Occipital lobe (tissue), 2 donors: Measurements from ENCODE around the gene SMPD1. TPM values are rescaled to one million over a fixed set of nuclear protein-coding genes. Genes with fewer than 3 reads are reported as not detected.
"Not testable (repeated sequence)": the region's sequence is repeated elsewhere in the genome, so short reads cannot be mapped to it uniquely, and the experiment has no call there.

Experiments
- DNase-seq: peaks from one replicate; lab custom pipeline; 2025; lab: John Stamatoyannopoulos, UW
- total RNA-seq: library from RNA; depleted of rRNA; stranded (reverse); fragments of >200 nt; gene quantifications from one replicate; pipeline ENCODE4 v1.2.3, GENCODE V29; 2014

The SMPD1 gene
- total RNA-seq, 1 donor from 2014 or later: 8.1 TPM

DNA sequence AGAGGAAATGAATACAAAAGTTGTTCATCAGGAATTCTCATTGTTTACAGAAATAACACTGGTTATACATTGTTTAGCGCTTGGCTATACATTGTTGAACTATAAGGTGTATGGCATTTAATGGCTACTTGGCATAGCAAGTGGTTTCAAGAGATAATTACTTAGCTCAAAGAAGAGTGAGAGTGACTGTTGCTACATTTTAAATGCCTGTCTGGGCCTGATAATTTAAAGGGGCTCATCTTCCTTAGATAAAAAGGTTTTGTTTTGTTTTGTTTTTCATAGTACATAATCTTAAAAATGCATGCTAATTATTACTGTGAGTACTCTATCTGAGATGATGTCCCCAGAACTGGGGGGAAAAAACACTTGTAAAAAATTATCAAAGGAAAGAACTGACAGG lies 1.5 kb upstream of the SMPD1 start:
- DNase-seq: no peak

DNA sequence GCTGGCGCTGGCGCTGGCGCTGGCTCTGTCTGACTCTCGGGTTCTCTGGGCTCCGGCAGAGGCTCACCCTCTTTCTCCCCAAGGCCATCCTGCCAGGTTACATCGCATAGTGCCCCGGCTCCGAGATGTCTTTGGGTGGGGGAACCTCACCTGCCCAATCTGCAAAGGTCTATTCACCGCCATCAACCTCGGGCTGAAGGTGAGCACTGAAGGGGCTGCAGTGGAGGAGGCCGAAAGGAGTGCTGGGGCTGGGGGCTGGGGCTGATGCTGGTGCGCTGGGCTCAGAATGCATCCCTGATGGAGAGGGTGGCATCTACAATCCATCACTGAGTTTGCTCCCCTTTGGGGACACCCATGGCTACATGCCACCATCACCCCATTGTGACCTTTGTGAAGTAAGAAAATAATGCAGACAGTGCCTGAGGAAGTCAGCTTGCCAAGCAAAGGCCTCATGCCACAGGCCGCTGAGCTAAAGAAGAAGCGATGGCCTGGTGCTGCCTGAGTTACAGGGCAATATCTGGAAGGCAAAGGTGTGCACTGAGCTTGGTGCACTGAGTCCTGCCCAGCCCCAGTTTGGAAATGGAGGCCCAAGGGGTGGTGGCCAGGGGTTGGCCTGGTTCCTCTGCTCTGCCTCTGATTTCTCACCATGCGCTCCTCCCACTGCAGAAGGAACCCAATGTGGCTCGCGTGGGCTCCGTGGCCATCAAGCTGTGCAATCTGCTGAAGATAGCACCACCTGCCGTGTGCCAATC lies 620 bp downstream of the SMPD1 start:
- no peak for DNase-seq

DNA sequence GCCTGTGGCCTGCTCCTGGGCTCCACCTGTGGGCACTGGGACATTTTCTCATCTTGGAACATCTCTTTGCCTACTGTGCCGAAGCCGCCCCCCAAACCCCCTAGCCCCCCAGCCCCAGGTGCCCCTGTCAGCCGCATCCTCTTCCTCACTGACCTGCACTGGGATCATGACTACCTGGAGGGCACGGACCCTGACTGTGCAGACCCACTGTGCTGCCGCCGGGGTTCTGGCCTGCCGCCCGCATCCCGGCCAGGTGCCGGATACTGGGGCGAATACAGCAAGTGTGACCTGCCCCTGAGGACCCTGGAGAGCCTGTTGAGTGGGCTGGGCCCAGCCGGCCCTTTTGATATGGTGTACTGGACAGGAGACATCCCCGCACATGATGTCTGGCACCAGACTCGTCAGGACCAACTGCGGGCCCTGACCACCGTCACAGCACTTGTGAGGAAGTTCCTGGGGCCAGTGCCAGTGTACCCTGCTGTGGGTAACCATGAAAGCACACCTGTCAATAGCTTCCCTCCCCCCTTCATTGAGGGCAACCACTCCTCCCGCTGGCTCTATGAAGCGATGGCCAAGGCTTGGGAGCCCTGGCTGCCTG lies 1.4 kb downstream of the SMPD1 start:
- DNase-seq: no peak

DNA sequence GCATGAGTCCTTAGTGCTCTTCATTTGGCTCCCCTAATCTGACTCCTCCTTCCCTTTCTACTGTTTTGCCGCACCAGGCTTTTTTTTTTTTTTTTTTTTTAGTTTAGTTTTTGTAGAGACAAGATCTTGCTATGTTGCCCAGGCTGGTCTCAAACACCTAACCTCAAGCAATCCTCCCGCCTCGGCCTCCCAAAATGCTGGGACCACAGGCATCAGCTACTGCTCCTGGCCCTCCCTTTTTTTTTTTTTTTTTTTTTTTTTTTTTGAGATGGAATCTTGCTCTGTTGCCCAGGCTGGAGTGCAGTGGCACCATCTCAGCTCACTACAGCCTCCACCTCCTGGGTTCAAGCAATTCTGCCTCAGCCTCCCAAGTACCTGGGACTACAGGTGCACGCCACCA lies 2.0 kb downstream of the SMPD1 start:
- DNase-seq: not testable (repeated sequence)

DNA sequence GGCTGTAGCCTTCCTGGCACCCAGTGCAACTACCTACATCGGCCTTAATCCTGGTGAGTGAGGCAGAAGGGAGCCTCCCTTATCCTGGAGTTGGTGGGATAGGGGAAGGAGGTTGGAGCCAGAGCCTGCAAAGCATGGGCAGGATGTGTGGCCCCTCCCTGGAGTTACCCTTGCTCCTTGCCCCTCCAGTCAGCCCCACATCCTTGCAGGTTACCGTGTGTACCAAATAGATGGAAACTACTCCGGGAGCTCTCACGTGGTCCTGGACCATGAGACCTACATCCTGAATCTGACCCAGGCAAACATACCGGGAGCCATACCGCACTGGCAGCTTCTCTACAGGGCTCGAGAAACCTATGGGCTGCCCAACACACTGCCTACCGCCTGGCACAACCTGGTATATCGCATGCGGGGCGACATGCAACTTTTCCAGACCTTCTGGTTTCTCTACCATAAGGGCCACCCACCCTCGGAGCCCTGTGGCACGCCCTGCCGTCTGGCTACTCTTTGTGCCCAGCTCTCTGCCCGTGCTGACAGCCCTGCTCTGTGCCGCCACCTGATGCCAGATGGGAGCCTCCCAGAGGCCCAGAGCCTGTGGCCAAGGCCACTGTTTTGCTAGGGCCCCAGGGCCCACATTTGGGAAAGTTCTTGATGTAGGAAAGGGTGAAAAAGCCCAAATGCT lies 3.9 kb downstream of the SMPD1 start:
- DNase-seq: no peak

DNA sequence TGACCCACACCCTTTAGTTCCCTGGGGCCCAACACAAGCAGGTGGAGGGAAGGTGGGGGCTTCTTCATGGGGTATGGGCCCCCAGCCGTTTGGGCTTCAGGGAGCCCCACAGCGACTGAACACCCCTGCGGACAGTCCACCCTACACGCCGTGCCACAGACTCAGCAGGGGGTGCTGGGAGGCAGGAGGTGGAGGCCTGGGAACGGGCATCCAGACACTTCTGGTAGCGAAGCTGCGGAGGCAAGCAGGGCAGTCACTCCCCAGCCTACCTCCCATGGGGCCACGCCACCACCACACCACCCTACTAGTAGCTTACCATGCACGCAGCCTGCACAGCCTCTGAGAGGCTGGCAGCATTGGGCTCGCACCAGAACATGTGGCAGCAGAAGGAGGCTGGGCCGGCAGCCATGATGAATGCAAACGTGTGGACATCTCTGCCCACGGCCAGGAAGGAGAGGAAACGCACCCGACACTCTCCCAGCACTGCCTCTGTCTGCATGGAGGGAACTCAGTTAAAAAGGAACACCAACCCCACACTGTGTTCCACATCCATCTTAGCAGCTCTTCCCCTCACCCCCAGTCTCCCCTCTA lies 5.3 kb downstream of the SMPD1 start:
- DNase-seq: peak; percentile 39

DNA sequence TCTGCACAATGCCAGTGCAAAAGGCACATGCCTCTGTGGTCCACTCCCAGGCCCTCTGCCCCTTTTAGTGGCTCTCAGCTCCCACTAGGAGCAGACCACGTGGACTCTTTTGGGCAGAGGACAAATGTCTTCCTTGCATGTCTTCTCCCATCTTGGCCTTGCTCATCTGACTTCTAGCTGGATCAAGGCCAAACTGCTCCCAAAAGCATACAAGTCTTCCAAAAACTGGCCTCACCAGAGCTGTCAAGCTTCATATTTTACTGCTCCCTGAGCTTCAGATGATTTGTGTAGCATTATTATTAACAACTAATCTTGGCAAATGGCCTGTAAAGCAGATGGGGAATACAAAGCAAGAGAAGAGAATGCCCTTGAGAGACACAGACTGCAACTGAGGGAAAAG lies 6.9 kb downstream of the SMPD1 start:
- no peak for DNase-seq

DNA sequence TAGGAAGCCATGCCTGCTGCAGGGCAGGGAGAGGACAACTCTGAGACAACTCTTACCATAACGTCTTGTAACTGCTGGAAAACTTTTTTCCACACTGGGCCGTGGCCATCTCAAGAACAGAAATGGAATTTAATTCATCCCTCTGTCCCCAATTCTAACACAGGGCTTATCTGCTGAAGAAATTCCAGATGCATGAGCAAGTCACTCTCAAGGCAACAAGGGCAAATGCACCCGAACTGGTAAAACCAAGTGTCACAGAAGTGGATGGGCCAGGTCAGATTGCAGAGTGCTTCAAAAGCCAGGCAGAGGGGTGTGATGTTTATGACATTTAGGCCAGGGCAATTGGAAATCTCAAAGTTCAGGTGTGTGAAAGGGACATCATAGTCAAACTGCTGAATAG lies 7.4 kb downstream of the SMPD1 start:
- DNase-seq: no peak

DNA sequence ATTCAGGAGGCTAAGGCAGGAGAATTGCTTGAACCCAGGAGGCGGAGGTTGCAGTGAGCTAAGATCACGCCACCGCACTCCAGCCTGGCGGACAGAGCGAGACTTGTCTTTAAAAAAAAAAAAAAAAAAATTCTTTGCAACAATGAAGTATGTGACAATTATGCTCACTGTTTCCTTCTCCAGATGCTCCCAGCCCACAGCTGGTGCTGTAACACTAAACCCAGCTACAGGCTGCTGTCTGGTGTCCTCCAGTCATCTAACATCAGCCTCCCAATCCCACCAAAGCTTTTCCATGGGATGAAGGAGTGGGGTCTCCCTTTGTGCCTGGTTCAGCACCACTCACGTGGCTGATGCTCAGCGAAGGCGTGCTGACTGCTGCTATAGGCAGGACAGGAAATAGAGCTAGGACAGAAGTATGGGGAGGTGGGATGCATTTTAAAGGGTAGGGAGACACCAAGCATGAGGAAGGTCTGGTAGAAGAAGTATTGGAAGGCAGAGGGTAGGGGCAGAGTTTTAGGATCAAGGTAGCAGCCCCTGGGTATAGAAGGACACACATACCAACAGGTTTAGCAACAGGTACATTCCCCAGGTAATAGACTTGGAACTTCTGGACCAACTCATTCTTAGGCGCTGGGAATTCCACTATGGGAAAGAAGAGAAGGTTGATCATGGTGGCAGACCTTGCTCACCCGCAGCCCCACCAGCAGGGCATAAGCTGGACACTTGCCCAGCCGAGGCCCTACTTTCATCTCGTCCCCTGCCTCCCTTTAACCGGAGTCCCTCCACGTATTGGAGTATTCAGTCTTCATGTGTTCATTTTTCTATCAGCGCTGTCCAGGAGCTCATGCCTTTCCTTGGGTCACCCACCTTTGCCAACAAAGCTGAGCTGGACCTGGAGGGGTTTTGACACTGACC lies 10.4 kb downstream of the SMPD1 start:
- no peak for DNase-seq

DNA sequence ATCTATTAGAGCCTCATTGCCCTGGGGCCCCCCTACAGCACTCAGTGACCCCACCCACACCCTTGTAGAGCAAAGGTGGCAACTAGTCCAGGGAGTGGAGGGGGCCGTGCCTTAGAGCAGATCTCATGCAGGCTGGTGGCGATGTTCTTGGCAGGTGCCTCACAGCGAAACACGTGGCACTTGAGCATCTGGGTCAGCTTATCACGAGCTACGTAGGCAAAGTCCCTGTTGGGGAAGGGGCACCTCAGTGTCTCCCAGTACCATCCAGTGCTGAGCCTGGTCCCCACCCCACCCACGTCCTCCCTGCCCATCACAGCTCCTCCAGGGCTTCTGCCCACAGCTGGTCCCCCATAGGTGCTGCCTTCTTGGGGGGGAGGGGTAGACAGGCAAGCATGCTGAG lies 11.2 kb downstream of the SMPD1 start:
- DNase-seq: no peak

DNA sequence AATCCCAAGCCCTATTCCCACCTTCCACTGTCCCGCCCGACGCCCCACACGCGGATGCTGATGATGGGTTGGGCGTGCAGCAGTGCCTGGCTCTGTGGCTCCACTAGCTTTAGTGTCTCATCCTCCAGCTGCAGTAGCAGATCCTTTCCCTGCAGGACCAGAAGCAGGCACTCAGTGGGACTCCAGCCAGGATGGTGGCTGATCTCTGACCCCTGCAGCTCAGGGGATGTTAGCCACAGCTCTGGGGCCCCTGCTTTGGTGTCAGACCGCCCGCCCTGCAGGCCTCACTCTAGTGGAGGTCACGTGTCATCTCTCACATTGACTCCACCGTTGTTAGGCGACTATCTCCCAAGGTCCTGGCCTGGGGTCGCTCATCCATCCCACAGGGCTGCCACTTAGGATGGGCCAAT lies 11.8 kb downstream of the SMPD1 start:
- no peak for DNase-seq

DNA sequence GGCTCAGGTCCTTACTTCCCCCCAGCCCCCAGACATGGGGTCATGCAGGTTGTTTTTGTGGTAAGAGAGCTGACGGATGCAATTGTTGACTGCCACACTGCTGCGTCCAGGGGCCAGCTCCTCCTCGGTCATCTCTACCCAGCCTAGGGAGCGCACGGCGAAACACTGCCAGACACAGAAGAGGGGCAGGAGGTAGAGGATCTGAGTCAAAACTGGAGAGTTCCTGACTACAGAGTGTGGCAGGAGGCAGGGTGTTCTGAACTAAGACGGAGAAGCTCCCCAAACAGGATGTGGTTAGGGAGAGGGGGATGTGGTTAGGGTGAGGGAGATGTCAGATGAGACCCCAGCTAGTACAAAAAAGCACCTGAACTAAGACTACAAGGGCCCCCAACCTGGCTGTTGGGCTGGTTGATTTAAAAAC lies 12.3 kb downstream of the SMPD1 start:
- no peak for DNase-seq

DNA sequence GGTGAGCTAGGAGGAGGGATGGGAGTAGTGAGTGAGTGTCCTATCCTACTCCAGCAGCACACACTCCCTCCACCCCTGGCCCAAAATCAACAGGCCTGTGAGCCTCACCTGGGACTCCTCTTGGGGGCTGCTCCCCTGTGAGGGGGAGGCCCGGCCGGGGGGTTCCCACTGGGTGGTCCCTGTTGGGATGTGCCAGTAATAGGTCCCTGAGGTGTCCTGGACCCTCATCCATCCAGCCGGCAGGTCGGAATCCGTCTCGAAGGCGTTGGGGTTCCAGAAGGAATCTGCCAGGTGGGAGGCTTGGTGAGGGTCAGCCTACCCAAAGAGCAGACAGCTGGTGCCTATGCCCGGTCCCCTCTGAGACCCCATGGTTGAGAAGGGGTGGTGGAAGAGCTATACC lies 13.3 kb downstream of the SMPD1 start:
- no peak for DNase-seq

DNA sequence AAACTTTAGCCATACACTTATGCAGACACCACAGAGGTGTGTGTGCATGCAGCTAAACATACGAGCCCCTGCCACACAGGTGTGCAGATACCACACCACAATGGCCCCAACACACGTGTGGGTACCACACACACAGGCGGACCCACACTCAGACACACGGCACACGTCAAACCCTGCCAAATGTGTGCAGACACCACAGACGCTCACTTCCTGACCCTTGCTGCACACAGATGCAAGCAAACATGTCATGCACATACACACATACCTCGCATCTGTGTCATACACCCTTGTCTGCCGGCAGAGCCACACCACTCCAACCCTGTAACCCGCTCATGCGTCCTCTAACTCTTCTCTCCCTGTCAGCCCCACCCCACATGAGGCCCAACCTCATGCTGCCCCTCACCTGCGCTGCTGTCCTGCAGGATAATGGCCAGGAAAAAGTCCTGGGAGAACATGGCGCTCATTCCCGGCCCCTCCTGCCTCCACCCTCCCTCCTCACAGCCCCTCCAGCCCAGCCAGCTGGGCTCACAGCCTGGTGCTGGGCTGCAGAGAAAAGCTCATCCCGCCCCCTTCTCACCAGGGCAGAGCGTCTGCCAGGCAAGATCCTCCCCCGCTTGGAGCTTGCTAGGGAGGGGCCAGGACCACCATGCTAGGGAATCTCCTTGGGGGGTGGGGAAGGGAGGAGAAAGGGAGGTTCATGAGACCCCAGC lies 14.2 kb downstream of the SMPD1 start:
- peak; percentile 58 for DNase-seq

DNA sequence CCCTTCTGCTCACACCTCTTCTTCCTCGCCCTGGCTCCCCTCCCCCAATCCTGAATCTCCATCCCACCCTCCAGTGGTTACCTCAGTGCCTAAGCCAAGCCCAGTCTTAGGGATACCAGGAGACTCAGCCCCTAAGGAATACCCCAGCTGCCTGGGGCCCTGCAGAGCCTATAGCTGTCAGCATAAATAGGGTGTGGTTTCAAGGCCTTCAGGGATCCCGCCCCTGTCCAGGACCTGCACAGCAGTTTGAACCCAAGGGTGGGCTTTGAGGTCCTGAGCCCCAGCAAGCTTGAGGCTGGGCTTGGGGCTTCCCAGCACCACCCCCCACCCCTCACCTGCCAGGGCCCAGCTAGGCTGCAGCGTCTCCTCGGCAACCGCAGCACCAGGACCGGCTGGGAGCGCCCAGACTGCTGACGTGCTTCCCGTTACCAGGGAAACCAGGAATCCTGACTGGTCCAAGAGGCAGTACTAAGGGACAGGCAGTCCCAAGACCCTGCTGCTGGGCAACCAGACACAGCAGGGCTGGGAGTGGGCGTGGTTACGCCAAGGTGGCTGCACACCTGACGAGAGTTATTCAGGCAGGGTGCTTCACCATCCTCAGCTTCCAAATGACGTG lies 14.9 kb downstream of the SMPD1 start:
- peak; percentile 66 for DNase-seq

DNA sequence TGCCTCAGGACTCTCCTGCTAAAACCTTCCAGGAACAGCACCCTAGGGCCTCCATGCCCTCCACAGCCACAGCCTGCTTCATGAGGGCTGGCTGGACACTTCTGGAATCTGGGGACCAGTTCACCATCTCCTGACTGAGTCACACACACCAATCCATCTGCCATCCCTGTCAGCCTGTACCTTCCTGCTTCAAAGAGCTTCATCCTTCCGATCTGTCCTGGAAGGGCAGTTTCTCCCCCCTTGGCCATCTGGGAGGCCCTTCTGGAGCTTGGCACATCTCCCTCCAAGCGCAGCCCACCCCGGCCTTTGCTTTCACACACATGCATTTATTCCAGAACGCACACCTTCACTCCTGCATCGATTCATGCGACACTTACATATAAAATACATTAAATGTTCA lies 15.6 kb downstream of the SMPD1 start:
- no peak for DNase-seq

DNA sequence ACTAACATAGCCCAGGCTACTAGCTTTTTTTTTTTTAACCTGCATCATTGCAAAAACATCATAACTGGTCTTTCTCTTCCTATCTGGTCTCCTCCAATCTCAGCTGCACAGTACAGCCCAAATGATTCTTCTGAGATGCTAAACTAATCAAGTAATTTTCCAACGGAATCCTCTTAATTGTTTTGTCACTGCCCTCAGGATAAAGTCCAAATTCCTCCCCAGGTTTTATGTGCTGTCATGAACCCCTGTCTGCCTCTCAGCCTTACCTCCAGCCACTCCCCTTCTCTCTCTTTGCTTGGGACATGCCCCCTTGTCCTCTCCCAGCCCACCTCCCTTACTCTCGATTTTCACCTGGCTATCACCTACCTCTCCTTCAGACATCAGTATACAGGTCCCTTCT lies 16.1 kb downstream of the SMPD1 start:
- no peak for DNase-seq

DNA sequence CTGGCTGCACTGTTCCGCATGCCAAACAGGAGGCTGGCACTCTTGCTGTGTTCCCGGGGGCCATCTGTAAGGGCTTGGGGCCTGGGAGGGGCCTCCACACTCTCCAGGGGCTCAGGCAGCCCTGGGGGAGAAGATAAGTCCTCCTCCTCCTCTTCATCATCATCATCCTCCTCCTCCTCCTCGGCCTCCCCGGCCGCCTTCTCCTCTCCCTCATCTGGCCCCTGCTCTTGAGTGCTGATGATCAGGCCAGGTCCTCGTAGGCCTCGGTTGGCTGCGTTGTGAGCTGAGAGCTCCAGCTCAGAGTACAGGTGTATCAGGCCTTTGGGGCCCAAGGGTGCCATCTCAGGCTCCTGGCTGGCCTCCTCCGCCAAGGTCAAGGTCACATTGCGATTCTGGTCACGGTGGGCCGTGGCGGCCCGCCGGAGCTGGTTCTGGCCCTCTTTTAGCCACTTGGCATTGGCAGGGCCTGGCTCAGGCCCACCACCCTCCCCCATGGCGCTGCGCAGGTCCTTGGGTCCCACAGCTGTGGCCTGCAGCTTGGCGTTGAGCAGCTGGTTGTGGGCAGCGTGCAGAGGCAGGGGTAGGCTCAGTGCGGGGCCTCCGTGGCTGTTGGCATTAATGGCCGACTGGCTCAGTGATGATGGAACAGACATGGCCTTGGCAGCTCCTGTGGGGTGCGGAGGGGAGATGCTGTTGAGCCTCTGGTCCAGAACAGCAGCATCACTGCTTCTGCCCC lies 20.6 kb downstream of the SMPD1 start:
- peak; percentile 33 for DNase-seq

DNA sequence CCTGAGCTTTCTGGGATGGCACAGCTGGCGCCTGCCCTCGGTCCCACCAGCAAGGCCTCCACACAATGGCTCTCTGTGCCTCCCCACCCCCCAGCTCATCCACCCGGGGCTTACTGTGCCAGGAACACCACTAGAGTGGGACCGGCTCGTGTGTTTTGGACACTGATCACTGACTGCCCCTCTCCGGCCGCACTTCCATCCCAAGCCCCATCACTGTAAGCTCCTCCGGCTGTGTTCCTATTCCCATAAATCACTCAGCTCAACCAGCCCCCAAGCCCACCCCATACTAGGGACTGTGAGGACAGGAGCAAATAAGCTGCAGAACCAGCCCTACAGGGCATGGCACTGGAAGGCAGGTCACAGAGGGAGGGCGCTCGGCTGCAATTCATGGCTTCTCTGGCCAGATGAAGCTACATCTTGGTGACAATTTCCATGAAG lies 21.3 kb downstream of the SMPD1 start:
- peak; percentile 53 for DNase-seq
